Measurements from ENCODE around the gene RASL10A. TPM values are rescaled to one million over a fixed set of nuclear protein-coding genes. Genes with fewer than 3 reads are reported as not detected.
"Not testable (repeated sequence)": the region's sequence is repeated elsewhere in the genome, so short reads cannot be mapped to it uniquely, and the experiment has no call there.

RASL10A gene, protein sequence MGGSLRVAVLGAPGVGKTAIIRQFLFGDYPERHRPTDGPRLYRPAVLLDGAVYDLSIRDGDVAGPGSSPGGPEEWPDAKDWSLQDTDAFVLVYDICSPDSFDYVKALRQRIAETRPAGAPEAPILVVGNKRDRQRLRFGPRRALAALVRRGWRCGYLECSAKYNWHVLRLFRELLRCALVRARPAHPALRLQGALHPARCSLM
- under 1 TPM in 2 of 3 donors, not detected in 1; 0.12 to 0.26 TPM for polyA plus RNA-seq (ENCODE audit: insufficient read length in 3 of 3)

DNA sequence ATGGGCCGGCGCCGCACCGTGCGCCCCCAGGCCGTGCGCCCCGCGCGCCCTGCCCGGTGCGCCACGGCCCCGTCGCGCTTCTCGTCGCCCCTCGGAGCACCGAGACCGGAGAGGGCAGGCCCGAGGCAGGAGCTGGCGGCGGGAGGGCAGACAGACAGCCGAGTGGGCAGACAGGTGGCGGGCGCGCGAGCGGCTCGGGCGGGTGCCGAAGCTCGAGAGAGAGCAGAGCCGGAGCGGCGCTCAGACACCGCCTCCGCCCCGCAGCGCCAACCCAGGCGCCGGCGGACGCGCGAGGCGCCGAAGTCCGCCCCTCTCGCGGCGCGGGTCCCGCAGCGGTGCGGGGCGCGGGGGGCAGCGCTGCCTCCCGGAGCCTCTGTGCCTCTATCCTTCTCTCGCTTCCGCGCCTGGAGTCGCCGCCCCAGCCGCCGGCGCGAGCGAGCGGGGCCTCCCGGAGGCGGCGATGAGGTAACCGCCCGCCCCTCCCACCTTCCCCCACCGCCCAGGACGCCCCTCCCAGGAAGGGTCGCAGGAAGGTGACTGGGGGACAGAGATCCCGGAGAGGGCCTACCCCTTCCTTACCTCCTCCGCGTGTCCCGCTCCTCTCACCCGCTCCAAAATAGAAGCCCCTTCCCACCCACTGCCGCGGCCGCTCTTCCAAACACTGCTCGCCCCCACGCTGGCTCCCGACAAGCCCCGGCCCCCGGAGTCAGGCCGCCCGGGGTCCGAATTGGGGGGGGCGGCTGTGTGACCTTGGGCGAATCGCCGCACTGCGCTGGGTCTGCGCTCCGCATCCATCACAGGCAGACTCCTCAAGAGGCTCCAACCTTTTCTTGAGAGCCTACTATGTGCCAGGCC, at the start of gene RASL10A:
Gene RASL10A (minus strand): TSS at position 412 of the 855 bp plus-strand sequence. CDS start 451 bp downstream, outside the sequence.
- DNase-seq (ENCODE audit: low read depth in 3 of 3, low spot score in 2 of 3) = no peak

DNA sequence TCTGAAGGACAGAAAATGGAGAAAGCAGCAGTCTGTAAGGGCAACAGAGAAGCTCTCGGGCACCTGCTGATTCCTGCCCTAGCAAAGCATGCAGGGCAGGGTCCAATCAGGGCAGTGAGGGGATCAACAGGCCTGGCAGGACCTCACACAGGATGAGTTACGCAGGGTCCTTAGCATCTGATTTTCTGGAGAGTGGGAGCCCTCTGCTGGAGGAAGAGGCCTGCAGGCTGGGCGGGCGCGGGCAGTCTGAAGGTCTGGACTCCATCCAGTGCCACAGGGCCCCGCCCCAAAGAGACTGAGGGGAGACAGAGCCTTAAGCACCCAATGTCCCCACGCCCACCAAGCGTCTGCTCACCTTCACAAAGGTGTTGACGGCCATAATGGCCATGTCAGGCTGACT, 44.0 kb upstream of the RASL10A start:
- no peak for DNase-seq (ENCODE audit: low read depth in 3 of 3, low spot score in 2 of 3)

DNA sequence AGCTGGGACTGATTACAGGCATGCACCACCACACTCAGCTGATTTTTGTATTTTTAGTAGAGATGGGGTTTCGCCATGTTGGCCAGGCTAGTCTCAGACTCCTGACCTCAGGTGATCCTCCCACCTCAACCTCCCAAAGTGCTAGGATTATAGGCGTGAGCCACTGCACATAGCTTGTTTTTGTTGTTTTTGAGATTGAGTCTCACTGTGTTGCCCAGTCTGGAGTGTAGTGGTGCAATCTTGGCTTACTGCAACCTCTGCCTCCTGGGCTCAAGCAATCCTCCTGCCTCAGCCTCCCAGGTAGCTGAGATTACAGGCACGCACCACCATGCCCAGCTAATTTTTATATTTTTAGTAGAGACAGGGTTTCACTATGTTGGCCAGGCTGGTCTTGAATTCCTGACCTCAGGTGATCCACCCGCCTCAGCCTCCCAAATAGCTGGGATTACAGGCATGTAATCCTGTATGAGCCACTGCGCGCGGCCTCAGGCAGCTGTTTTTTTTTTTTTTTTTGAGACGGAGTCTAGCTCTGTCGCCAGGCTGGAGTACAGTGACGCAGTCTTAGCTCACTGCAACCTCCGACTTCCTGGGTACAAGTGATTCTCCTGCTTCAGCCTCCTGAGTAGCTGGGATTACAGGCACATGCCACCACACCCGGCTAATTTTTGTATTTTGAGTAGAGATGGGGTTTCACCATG, 41.8 kb upstream of the RASL10A start:
- DNase-seq (ENCODE audit: low read depth in 3 of 3, low spot score in 2 of 3) = not testable (repeated sequence)

DNA sequence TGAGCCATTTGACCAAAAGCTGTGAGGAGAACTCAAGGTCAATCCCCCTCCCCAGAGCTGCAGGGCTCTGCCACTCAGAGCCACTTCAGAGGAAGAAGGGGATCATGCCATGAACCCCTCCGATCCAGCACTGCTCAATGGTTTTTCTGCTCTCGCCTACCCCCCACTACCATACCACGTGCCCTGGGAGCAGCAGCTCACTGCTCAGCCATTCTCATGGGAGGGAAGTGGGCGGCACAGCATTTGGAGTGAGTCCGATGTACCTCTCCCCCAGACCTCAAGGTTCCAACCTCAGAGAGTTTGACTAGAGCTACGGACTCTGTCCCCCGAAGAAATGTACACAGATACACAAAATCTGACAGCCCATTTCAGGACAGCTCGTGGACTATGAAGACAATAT, 38.4 kb upstream of the RASL10A start:
- DNase-seq (ENCODE audit: low read depth in 3 of 3, low spot score in 2 of 3) = no peak

DNA sequence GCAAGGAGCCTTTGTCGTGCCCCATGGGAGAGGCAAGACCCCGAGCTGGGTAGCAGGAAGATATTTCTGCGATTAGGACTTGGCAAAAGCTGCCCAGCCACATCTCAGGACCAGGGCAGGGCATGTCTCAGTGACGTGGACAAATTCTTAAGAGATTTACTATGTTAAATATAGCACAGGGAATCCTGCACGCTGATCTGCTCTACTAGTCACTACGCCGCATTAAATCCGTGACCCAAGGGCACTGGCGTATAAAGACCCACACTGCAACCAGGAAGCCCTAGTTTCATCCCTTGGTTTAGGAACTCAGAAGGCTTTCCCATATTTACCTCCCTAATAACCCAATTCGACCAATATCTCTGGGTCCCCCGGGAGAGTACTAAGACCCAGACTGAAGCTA, 37.8 kb upstream of the RASL10A start:
- DNase-seq (ENCODE audit: low read depth in 3 of 3, low spot score in 2 of 3) = no peak

DNA sequence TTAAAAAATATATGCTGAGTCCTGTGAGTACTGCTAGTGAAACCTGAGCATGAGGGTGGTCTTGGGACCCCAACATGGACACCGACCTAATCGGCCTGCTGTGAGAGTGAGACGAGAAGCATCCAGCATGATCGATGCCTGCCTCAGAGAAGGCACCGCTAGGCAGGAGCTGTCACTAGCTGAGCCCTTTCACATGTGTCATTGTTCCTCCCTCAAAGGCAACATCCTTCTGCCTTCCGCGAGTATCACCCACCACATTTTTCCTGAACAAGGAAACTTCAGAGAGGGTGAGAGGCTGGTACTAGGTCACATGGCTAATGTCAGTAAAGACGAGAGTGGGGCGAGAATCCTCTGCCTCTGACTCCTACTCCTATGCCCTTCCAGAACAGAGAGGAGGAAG, 37.3 kb upstream of the RASL10A start:
- DNase-seq (ENCODE audit: low read depth in 3 of 3, low spot score in 2 of 3) = no peak

DNA sequence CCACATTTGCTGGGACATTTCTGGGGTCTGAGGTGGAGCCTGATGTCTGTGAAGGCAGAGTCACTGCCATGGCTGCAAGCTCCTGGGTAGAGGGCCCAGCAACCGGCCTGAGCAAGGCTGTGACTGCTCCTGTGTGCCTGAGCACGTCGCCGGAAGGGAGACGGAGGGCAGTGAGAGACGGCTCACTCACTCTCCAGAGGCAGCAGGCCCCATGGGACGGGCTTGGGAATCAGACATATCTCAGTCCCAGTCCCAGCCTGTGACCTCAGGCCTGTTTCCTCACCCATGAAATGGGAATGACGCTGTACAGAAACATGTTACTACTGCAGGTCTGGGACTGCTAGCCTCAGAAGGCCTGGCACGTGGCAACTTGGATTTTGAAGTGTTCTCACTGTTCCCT, 36.4 kb upstream of the RASL10A start:
- no peak for DNase-seq (ENCODE audit: low read depth in 3 of 3, low spot score in 2 of 3)

DNA sequence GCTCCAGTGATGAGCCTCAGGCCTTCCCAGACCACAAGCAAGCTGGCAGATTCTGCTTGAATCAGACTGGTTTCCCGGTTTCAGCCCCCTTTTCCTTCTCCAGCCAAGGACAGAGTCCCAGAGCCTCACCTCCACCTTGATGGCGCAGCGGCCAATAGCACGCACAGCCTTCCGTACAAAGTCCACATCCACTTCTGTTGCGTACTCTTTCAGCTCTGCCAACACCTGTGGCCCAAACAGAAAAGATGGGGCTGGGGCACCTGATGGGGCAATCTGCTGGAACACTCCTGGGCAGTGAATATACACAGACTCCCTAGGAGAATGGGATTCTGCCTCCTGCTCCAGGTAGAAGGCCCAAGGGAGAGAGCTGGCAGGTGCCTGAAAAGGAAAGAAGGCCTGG, 35.5 kb upstream of the RASL10A start:
- DNase-seq (ENCODE audit: low read depth in 3 of 3, low spot score in 2 of 3) = no peak

DNA sequence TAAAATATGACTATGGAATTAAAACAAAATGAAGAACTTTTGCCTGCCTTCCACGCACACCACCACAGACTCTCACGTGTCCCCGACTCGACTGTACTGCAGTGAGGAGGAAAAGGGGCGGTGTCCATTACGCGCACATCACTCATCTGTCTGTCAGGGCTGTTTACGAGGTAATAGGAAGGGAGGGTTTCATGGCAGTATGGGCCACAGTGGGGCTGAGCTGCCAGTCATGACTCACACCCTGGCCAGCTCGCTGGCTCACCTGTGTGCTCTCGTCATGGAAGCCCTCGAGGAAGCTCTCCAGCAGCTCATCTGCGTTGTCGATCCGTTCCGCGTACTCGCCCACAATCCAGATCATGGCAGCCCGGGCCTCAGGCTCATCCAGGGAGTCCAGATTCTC, 33.5 kb upstream of the RASL10A start:
- DNase-seq (ENCODE audit: low read depth in 3 of 3, low spot score in 2 of 3) = no peak

DNA sequence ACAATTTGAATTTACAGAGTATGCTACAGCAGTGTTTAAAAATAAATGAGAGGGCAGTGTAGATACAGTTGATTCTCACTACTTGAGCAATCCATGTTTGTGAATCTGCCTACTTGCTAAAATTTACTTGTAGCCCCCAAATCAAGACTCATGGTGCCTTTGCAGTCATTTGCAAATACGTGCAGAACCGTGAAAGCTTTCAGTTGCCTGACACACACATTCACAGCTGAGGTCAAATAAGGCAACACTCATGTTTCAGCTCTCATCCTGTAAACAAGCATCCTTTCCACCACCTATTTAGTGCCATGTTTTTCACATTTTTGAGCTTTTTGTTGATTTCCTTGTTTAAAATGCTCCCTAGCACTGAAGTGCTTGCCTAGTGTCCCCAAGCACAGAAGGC, 32.5 kb upstream of the RASL10A start:
- DNase-seq (ENCODE audit: low read depth in 3 of 3, low spot score in 2 of 3) = no peak

DNA sequence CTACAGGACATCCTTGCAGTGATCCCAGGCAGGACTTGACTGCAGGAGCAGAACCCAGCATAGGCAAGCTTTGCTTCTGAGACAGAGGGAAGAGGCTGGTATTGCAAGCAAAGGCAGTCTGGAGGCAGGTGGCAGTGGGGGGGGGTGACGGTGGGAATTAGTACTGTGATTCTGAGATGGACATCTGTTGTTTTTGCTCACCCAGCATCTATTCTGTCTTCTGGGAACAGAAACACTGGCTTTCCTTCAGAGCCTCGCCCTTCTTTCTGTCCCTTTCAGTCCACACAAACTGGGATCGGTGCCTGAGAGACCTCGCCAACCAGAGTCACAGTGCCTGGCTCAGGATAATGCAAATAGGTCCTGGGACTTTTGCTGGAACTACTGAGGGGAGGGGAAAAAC, 31.2 kb upstream of the RASL10A start:
- DNase-seq (ENCODE audit: low read depth in 3 of 3, low spot score in 2 of 3) = no peak

DNA sequence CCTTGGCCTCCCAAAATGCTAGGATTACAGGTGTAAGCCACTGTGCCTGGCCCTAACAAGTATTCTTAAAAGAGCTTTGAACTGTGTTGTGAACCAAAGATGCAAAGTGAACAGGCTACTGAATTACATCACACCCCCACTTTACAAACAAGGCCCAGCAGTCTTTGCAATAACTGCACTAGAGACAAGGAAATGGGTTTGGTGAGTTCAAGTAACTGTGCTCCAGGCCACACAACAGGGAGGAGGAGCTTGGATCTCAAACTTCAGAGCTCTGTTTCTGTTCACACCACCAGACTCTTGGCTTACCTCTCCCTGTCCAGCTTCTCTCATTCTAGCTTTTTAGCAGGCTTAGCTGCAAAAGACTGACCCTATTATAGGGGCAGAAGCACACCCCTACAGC, 30.4 kb upstream of the RASL10A start:
- DNase-seq (ENCODE audit: low read depth in 3 of 3, low spot score in 2 of 3) = no peak

DNA sequence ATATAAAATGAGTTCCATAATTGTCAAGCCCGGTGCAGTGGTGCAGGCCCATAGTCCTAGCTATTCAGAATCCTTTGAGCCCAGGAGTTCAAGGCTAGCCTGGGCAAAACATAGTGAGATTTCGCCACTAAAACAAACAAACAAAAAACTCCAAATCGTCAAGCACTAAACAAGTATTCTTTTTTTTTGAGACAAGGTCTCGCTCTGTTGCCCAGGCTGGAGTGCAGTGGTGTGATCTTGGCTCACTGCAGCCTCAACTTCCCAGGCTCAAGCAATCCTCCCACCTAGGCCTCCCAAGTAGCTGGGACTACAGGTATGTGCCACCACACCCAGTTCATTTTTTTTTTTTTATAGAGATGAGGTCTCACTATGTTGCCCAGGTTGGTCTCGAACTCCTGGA, 29.4 kb upstream of the RASL10A start:
- not testable (repeated sequence) for DNase-seq (ENCODE audit: low read depth in 3 of 3, low spot score in 2 of 3)

DNA sequence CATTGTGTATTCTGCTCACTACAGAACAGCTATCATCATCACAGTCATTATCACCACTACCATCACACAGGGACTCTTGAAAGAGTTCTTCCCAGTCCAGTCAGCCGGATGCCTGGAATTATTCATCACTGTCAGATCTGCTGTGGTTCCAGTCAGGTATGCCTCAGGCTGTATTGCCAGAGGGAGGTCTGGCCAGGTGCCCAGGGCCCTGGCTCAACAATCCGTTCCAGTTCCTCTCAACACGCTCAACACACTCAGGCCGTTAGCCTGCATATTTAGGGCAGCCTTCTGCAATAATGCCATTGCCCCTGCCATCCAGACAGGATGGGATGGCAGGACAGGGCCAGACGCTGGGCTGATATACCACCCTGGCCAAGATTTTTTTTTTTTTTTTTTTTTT, 28.6 kb upstream of the RASL10A start:
- no peak for DNase-seq (ENCODE audit: low read depth in 3 of 3, low spot score in 2 of 3)

DNA sequence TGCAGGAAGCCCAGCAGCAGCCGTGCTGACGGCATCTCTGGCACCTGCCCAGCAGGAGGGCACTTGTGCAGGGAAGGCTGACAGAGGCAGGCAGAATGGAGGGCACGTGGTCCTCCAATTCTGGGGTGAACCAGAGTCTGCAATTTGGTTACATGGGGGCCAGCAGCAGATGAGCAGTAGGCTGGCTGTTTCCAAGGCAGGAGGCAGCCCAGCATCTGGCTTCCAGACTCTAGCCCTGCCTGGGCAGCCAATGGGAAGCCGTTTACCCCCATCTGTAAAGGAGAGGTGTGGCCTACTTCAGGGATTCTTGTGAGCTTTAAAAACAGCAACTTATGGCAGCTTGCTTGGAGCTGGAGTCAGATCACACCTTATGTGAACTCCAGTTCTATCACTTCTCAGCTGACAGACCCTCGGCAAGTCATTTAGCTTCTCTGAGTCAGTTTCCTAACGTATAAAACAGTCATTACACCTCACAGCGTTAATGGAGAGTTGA, 27.9 kb upstream of the RASL10A start:
- DNase-seq (ENCODE audit: low read depth in 3 of 3, low spot score in 2 of 3) = no peak

DNA sequence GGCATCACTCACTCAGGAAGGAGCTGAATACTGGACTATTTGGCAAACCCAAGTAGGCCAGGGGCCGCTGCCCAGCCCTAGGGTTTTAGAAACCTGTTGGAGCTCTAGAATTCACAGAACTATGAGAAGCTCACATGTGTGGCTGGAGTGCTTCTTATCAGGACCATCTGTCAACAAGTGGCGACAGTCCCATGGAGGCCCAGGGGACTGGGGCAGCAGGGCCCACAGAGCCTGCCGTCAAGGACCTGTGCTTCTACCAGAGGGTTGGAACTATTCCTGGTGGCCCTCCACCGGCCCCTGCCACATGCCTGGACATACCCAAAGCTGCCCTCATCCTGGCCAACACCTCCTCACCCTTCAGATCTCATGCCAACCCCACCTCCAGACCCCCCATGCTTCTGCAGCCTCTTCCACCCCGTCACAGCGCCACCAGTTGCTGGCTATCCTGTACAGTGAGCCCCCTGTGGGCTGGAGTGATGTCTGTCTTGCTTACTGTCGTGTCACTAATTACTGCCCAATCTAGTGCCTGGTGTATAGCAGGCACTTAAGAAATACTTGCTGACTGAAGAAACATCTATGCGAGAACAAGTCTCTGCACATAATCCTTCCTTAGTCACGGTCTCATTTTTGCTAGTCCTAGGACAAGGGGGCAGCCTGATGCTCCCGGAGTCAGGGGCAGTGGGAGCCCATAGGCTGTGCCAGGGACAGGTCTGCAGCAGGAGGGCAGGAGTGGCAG, 27.2 kb upstream of the RASL10A start:
- DNase-seq (ENCODE audit: low read depth in 3 of 3, low spot score in 2 of 3) = no peak

DNA sequence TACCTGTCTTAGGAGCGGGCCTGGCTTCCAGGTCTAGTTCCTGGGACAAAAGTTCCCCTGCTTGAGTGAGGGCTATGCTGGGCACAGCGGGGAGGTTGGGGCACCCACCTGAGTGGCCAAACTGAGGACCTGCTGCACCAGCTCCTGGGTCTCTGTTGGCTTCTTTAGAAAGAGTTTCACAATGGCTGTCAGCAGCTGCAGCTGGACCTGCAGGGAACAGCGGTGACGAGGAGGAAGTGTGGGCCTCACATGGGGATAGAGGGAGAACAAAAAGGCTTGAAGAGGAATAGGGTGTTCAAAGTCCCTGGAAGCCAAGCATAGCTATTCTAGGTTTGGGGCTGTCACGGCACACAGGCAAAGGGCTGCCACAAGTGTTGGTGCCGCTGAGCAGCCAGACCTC, 26.7 kb upstream of the RASL10A start:
- no peak for DNase-seq (ENCODE audit: low read depth in 3 of 3, low spot score in 2 of 3)

DNA sequence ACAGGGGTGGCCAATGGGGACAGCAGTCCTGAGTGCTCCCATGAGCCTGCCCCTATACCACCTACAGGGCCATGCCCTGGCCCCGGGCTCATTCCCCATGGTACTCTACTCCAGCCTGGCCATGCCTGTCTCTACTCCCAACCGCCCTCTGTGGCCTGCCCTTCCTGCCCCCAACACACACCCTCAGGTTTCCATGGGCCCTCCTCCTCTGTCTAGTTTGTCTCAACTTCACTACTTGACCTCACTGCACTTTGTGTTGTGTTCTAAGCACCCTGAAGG, 26.3 kb upstream of the RASL10A start:
- DNase-seq (ENCODE audit: low read depth in 3 of 3, low spot score in 2 of 3) = no peak

DNA sequence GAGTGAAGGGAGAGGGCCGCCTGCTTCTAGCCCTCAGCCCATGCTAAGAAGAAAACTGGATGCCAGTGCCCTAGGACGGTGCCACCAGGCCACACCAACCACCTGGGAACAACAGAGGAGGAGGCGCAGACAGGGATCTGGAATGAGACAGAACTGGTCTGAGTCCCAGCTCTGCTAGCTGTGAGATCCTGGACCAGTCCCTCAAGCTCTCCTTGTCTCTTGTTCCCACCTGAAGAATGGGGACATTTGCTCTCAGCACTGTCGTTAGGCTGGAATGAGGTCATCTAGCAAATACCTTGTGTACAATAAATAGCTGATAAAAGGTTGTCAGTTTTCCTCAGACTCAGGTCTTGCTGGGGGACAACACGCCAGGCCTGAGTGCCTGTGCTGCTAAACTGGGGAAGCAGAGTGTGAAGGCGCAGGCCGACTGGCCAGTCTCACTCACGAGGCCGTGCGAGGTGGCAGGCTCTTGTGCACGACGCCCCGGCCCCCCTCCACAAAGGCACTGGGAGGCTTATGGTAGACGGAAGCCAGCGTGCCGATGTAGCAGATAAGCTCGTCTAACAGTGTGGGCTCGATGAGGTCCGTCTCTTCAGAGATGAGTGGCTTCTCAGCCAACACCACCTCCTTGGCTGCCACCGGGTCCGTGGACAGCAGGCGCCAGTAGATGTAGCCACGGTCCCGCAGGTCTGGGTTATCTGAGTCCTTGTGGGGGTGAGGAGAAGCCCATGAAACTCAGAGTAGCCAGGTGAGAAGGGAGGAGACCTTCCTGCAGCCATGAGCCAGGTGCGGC, 25.8 kb upstream of the RASL10A start:
- no peak for DNase-seq (ENCODE audit: low read depth in 3 of 3, low spot score in 2 of 3)

DNA sequence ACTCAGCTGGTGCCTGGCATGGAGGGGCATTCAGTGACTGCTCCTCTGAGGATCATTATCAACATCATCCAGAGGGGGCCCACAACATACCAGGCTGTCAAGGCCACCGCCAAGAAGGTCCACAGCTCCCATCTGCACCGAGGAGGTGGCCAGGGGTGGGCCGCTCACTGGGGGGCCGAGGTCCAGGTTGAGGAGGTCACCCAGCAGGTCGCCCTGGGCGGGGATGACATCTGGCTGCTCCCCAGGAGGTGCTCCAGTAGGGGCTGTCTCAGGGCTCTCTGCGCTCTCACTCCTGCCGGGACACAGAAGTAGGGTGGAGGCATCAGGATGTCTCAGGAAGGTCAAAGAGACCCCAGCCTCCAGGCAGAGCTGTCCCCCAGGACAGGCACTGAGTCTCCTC, 25.1 kb upstream of the RASL10A start:
- DNase-seq (ENCODE audit: low read depth in 3 of 3, low spot score in 2 of 3) = no peak
